ENCODE measurements around the gene RAB6A.
"Not testable (repeated sequence)": the region's sequence is repeated elsewhere in the genome, so short reads cannot be mapped to it uniquely, and the experiment has no call there.

RAB6A gene

GRCh38 chr11:73760679-73761402 is at the start of gene RAB6A:
RAB6A (minus strand) TSS chr11:73761074; CDS start chr11:73760635, 439 bp downstream.
- peak; percentile 100 for DNase-seq

- no peak for DNase-seq
Measured at GRCh38 chr11:73810637-73811036, 49.8 kb upstream of the RAB6A start.

- DNase-seq = no peak
Measured at GRCh38 chr11:73808052-73808451, 47.2 kb upstream of the RAB6A start.

- DNase-seq = peak; percentile 56
Measured at GRCh38 chr11:73804712-73805111, 43.8 kb upstream of the RAB6A start.

GRCh38 chr11:73801136-73801535 is 40.3 kb upstream of the RAB6A start:
- DNase-seq = no peak

- no peak for DNase-seq
Measured at GRCh38 chr11:73800276-73800806, 39.5 kb upstream of the RAB6A start.

GRCh38 chr11:73797457-73797856 is 36.6 kb upstream of the RAB6A start:
- DNase-seq = no peak

- no peak for DNase-seq
Measured at GRCh38 chr11:73795925-73796632, 35.2 kb upstream of the RAB6A start.

- DNase-seq = peak; percentile 30
Measured at GRCh38 chr11:73792584-73792983, 31.7 kb upstream of the RAB6A start.

- DNase-seq = no peak
Measured at GRCh38 chr11:73789279-73789670, 28.4 kb upstream of the RAB6A start.

GRCh38 chr11:73787643-73788558 is 27.0 kb upstream of the RAB6A start, which contains the start of gene MRPL48:
MRPL48 (plus strand) TSS chr11:73787874; CDS start chr11:73787972, 98 bp downstream.
- DNase-seq = peak; percentile 93

GRCh38 chr11:73787051-73787642 is 26.3 kb upstream of the RAB6A start:
- no peak for DNase-seq

GRCh38 chr11:73785467-73785866 is 24.6 kb upstream of the RAB6A start:
- not testable (repeated sequence) for DNase-seq

GRCh38 chr11:73784734-73785133 is 23.9 kb upstream of the RAB6A start:
- no peak for DNase-seq

- DNase-seq = peak; percentile 74
Measured at GRCh38 chr11:73784080-73784634, 23.3 kb upstream of the RAB6A start.

- no peak for DNase-seq
Measured at GRCh38 chr11:73783483-73784020, 22.7 kb upstream of the RAB6A start.

GRCh38 chr11:73781303-73781702 is 20.4 kb upstream of the RAB6A start:
- no peak for DNase-seq

- peak; percentile 99 for DNase-seq
Measured at GRCh38 chr11:73779084-73779902, 18.4 kb upstream of the RAB6A start.

- not testable (repeated sequence) for DNase-seq
Measured at GRCh38 chr11:73770811-73771210, 9.9 kb upstream of the RAB6A start.

- no peak for DNase-seq
Measured at GRCh38 chr11:73766763-73767162, 5.9 kb upstream of the RAB6A start.

GRCh38 chr11:73762732-73763131 is 1.9 kb upstream of the RAB6A start:
- DNase-seq = no peak
